EH (cell line): ENCODE data around the gene KCNMA1.
A peak's percentile ranks its signal among the peaks of the same experiment; 100 is the strongest.
"Not testable (repeated sequence)": the region's sequence is repeated elsewhere in the genome, so short reads cannot be mapped to it uniquely, and the experiment has no call there.

Source experiments
- DNase-seq: peaks from one replicate; pipeline ENCODE4 v3.0.0-alpha.2; 2015; ENCODE audit warnings: low read depth

KCNMA1 gene

GRCh38 chr10:77583527-77583926 lies 54.1 kb downstream of the KCNMA1 start:
- no peak for DNase-seq

GRCh38 chr10:77582710-77583115 lies 54.9 kb downstream of the KCNMA1 start:
- peak; percentile 91 for DNase-seq

- no peak for DNase-seq
These were observed 55.9 kb downstream of the KCNMA1 start for GRCh38 chr10:77581738-77582137.

GRCh38 chr10:77580482-77580881 lies 57.1 kb downstream of the KCNMA1 start:
- no peak for DNase-seq

GRCh38 chr10:77578583-77579227 lies 58.9 kb downstream of the KCNMA1 start:
- DNase-seq, result peak; percentile 77

GRCh38 chr10:77577666-77578229 lies 59.9 kb downstream of the KCNMA1 start:
- DNase-seq, result no peak

GRCh38 chr10:77576444-77577032 lies 61.1 kb downstream of the KCNMA1 start:
- DNase-seq, result no peak

GRCh38 chr10:77576007-77576367 lies 61.6 kb downstream of the KCNMA1 start:
- no peak for DNase-seq

- no peak for DNase-seq
These were observed 62.2 kb downstream of the KCNMA1 start for GRCh38 chr10:77575271-77576006.

GRCh38 chr10:77574438-77574837 lies 63.2 kb downstream of the KCNMA1 start:
- DNase-seq, result no peak

- not testable (repeated sequence) for DNase-seq
These were observed 65.1 kb downstream of the KCNMA1 start for GRCh38 chr10:77572520-77572919.

GRCh38 chr10:77571490-77571889 lies 66.1 kb downstream of the KCNMA1 start:
- no peak for DNase-seq

GRCh38 chr10:77566914-77567566 lies 70.6 kb downstream of the KCNMA1 start:
- DNase-seq, result no peak

- peak; percentile 58 for DNase-seq
These were observed 71.4 kb downstream of the KCNMA1 start for GRCh38 chr10:77566236-77566635.

- DNase-seq, result no peak
These were observed 72.0 kb downstream of the KCNMA1 start for GRCh38 chr10:77565590-77566023.

- peak; percentile 90 for DNase-seq
These were observed 72.6 kb downstream of the KCNMA1 start for GRCh38 chr10:77564731-77565589.

- no peak for DNase-seq
These were observed 73.9 kb downstream of the KCNMA1 start for GRCh38 chr10:77563638-77564270.

- DNase-seq, result no peak
These were observed 74.9 kb downstream of the KCNMA1 start for GRCh38 chr10:77562742-77563141.

- DNase-seq, result no peak
These were observed 75.6 kb downstream of the KCNMA1 start for GRCh38 chr10:77561991-77562390.

GRCh38 chr10:77560471-77560870 lies 77.1 kb downstream of the KCNMA1 start:
- DNase-seq, result no peak

- DNase-seq, result no peak
These were observed 77.6 kb downstream of the KCNMA1 start for GRCh38 chr10:77560052-77560451.
